GM21423 (cell line): Measurements from ENCODE around the gene HDGFL2.

ENCODE experiments used
- ATAC-seq: cut with Tn5 transposase; IDR thresholded peaks from one replicate; pipeline ENCODE4 v1.9.1; 2021; ENCODE audit warnings: mild to moderate bottlenecking, moderate library complexity; ENCODE audit not compliant: unreplicated experiment

Gene HDGFL2

GRCh38 chr19:4472174-4472974 is at the start of gene HDGFL2:
TSS of gene HDGFL2 (plus strand) at chr19:4472297. CDS start at chr19:4472351, 54 bp downstream.
- no peak for ATAC-seq

GRCh38 chr19:4423416-4424126 is 48.5 kb upstream of the HDGFL2 start:
- ATAC-seq = no peak

GRCh38 chr19:4425537-4425936 is 46.6 kb upstream of the HDGFL2 start:
- ATAC-seq = no peak

- no peak for ATAC-seq
Observed at GRCh38 chr19:4428326-4428975, 43.6 kb upstream of the HDGFL2 start.

- ATAC-seq = no peak
Observed at GRCh38 chr19:4429256-4429655, 42.8 kb upstream of the HDGFL2 start.

GRCh38 chr19:4429771-4430171 is 42.3 kb upstream of the HDGFL2 start:
- ATAC-seq = no peak

GRCh38 chr19:4430760-4431159 is 41.3 kb upstream of the HDGFL2 start:
- no peak for ATAC-seq

GRCh38 chr19:4431296-4431695 is 40.8 kb upstream of the HDGFL2 start:
- no peak for ATAC-seq

GRCh38 chr19:4431808-4432674 is 40.1 kb upstream of the HDGFL2 start:
- ATAC-seq = no peak

- no peak for ATAC-seq
Observed at GRCh38 chr19:4432918-4433506, 39.1 kb upstream of the HDGFL2 start.

GRCh38 chr19:4434391-4434790 is 37.7 kb upstream of the HDGFL2 start:
- ATAC-seq = no peak

- no peak for ATAC-seq
Observed at GRCh38 chr19:4436231-4436630, 35.9 kb upstream of the HDGFL2 start.

- ATAC-seq = no peak
Observed at GRCh38 chr19:4437103-4437502, 35.0 kb upstream of the HDGFL2 start.

GRCh38 chr19:4439243-4439642 is 32.9 kb upstream of the HDGFL2 start:
- ATAC-seq = no peak

- ATAC-seq = no peak
Observed at GRCh38 chr19:4441994-4442818, 29.9 kb upstream of the HDGFL2 start.

GRCh38 chr19:4442819-4443146 is 29.3 kb upstream of the HDGFL2 start:
- ATAC-seq = no peak

GRCh38 chr19:4443188-4443587 is 28.9 kb upstream of the HDGFL2 start:
- no peak for ATAC-seq

GRCh38 chr19:4443966-4444764 is 27.9 kb upstream of the HDGFL2 start:
- no peak for ATAC-seq
